ENCODE data around the gene NF1.
"Not testable (repeated sequence)": the region's sequence is repeated elsewhere in the genome, so short reads cannot be mapped to it uniquely, and the experiment has no call there.

DNA sequence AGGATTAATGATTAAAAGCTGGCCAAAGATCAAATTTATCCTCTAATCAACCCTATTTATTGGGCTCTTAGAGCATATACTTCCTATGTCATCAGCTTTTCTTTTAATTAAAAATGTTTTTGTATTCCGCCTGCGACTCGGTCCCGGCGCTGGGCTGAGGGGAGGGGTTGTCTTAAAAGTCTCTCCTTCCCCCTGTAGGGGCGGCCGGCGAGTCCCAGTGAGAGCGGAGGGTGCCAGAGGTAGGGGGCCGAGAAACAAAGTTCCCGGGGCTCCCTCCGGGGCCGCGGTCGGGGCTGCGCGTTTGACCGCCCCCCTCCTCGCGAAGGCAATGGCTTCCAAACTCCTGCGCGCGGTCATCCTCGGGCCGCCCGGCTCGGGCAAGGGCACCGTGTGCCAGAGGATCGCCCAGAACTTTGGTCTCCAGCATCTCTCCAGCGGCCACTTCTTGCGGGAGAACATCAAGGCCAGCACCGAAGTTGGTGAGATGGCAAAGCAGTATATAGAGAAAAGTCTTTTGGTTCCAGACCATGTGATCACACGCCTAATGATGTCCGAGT lies 250.5 kb downstream of the NF1 start:
- TF ChIP-seq, protein P1, sequence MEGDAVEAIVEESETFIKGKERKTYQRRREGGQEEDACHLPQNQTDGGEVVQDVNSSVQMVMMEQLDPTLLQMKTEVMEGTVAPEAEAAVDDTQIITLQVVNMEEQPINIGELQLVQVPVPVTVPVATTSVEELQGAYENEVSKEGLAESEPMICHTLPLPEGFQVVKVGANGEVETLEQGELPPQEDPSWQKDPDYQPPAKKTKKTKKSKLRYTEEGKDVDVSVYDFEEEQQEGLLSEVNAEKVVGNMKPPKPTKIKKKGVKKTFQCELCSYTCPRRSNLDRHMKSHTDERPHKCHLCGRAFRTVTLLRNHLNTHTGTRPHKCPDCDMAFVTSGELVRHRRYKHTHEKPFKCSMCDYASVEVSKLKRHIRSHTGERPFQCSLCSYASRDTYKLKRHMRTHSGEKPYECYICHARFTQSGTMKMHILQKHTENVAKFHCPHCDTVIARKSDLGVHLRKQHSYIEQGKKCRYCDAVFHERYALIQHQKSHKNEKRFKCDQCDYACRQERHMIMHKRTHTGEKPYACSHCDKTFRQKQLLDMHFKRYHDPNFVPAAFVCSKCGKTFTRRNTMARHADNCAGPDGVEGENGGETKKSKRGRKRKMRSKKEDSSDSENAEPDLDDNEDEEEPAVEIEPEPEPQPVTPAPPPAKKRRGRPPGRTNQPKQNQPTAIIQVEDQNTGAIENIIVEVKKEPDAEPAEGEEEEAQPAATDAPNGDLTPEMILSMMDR (IDR thresholded peaks at IDR 0.05; ENCODE audit: low read depth, low read length) = not testable (repeated sequence)
- TF ChIP-seq POLR2A (IDR thresholded peaks at IDR 0.05; ENCODE audit: extremely low read depth, insufficient read length); MYC (IDR thresholded peaks at IDR 0.05; ENCODE audit: low read depth, low read length): not testable (repeated sequence)
- TF ChIP-seq, protein P2, sequence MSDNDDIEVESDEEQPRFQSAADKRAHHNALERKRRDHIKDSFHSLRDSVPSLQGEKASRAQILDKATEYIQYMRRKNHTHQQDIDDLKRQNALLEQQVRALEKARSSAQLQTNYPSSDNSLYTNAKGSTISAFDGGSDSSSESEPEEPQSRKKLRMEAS (IDR thresholded peaks at IDR 0.05; ENCODE audit: low read depth, low read length) = not testable (repeated sequence)

Data from NB4 (cell line).